ENCODE data around the gene GPR157.

GRCh38 chr1:9099555-9099954, 29.3 kb downstream of the GPR157 start:
- no peak for TF ChIP-seq PATZ1 (CRISPR knock-in tag; IDR thresholded peaks at IDR 0.05; ENCODE audit: borderline replicate concordance)
- no peak for TF ChIP-seq CSRNP3 (CRISPR knock-in tag; IDR thresholded peaks at IDR 0.05)
- TF ChIP-seq TOX (CRISPR knock-in tag; IDR thresholded peaks at IDR 0.05; ENCODE audit: borderline replicate concordance), result no peak
- TF ChIP-seq CREB5 (CRISPR knock-in tag; IDR thresholded peaks at IDR 0.05; ENCODE audit: low read depth), result no peak
- no peak for TF ChIP-seq ZNF70 (CRISPR knock-in tag; IDR thresholded peaks at IDR 0.05)
- no peak for TF ChIP-seq ZFP3 (CRISPR knock-in tag; IDR thresholded peaks at IDR 0.05)
- no peak for TF ChIP-seq ZFP30 (CRISPR knock-in tag; IDR thresholded peaks at IDR 0.05)
- TF ChIP-seq ZNF565 (CRISPR knock-in tag; conservative IDR thresholded peaks at IDR 0.05; ENCODE audit: low read depth), result no peak
- no peak for TF ChIP-seq ZNF8 (CRISPR knock-in tag; IDR thresholded peaks at IDR 0.05)
